HG02588 (cell line): ENCODE measurements around the gene ESRP2.

Experiments
- ATAC-seq: cut with Tn5 transposase; IDR thresholded peaks from one replicate; pipeline ENCODE4 v1.9.1; 2021; ENCODE audit warnings: mild to moderate bottlenecking, moderate library complexity; ENCODE audit not compliant: unreplicated experiment

Gene ESRP2

GRCh38 chr16:68264128-68265077 lies 28.5 kb upstream of the ESRP2 start, which contains the start of gene SLC7A6:
SLC7A6 (plus strand) TSS chr16:68264526; CDS start chr16:68274727, 10,201 bp downstream.
- peak; percentile 64 for ATAC-seq

GRCh38 chr16:68263559-68264127 lies 27.7 kb upstream of the ESRP2 start:
- peak; percentile 1 for ATAC-seq

GRCh38 chr16:68259007-68259825 lies 23.3 kb upstream of the ESRP2 start:
- ATAC-seq, result no peak

GRCh38 chr16:68257906-68258800 lies 22.2 kb upstream of the ESRP2 start:
- ATAC-seq, result no peak

GRCh38 chr16:68257251-68257905 lies 21.5 kb upstream of the ESRP2 start:
- ATAC-seq, result no peak

GRCh38 chr16:68255712-68256111 lies 19.8 kb upstream of the ESRP2 start:
- no peak for ATAC-seq

- ATAC-seq, result no peak
Observed at GRCh38 chr16:68253721-68254120, 17.8 kb upstream of the ESRP2 start.

- no peak for ATAC-seq
Observed at GRCh38 chr16:68252383-68252782, 16.5 kb upstream of the ESRP2 start.

GRCh38 chr16:68251832-68252231 lies 15.9 kb upstream of the ESRP2 start:
- no peak for ATAC-seq

- ATAC-seq, result no peak
Observed at GRCh38 chr16:68250951-68251350, 15.0 kb upstream of the ESRP2 start.

- ATAC-seq, result no peak
Observed at GRCh38 chr16:68249371-68249770, 13.4 kb upstream of the ESRP2 start.

- no peak for ATAC-seq
Observed at GRCh38 chr16:68247932-68248331, 12.0 kb upstream of the ESRP2 start.

GRCh38 chr16:68247400-68247799 lies 11.5 kb upstream of the ESRP2 start:
- no peak for ATAC-seq

GRCh38 chr16:68246666-68247065 lies 10.7 kb upstream of the ESRP2 start:
- ATAC-seq, result no peak

GRCh38 chr16:68246121-68246520 lies 10.2 kb upstream of the ESRP2 start:
- ATAC-seq, result no peak

GRCh38 chr16:68244903-68245853 lies 9.3 kb upstream of the ESRP2 start, which contains the start of gene PLA2G15:
PLA2G15 (plus strand) TSS chr16:68245373; CDS start chr16:68245427, 54 bp downstream.
- peak; percentile 76 for ATAC-seq

- ATAC-seq, result no peak
Observed at GRCh38 chr16:68244481-68244902, 8.6 kb upstream of the ESRP2 start.
